ENCODE data around the gene NPY. TPM values are rescaled to one million over a fixed set of nuclear protein-coding genes. Genes with fewer than 3 reads are reported as not detected.

The NPY gene
- total and polyA plus RNA-seq, 2 of the 8 experiments (the other 6 are each of a cell fraction or from before 2014, with no cell fraction given) = 1.2 to 1.7 TPM

- no peaks in the 10 kb centered on the region for H4K20me1 ChIP-seq (replicated peaks in 1 of 2; ENCODE audit: control insufficient read depth in 1 of 2, insufficient read depth in 2 of 2, low read length in 2 of 2)
- no peak for FAIRE-seq
- H3K18ac ChIP-seq (ENCODE audit: extremely low read depth, low read length) = no peak overlapping the region
- H3K23ac ChIP-seq (ENCODE audit: insufficient read length) = no peak overlapping the region
- H3K36me3 ChIP-seq (ENCODE audit: control insufficient read depth in 2 of 4, insufficient read depth in 4 of 4, low read length in 3 of 4) = no peaks in the 10 kb centered on the region
- POLR2A ChIA-PET (ENCODE audit: partially characterized antibody) = interaction anchor here (2.6 kb wide), 1 partner anchor 96 kb away, joined by 9 read pairs; no protein-coding TSS in a partner anchor
- H2BK5ac ChIP-seq (ENCODE audit: low read depth, low read length) = no peak overlapping the region
- H3K4me2 ChIP-seq (ENCODE audit: insufficient read depth in 1 of 2, low read depth in 2 of 2, low read length in 2 of 2) = no peak overlapping the region
- H3K27me3 ChIP-seq (replicated peaks in 1 of 4; ENCODE audit: control insufficient read depth in 3 of 4, extremely low read depth in 1 of 4, insufficient read depth in 3 of 4, low read length in 3 of 4) = no peaks in the 10 kb centered on the region
- no peak overlapping the region for H2BK20ac ChIP-seq (ENCODE audit: low read length)
- H3K4me1 ChIP-seq (replicated peaks in 1 of 4; ENCODE audit: control insufficient read depth in 3 of 4, insufficient read depth in 4 of 4, low read length in 3 of 4) = peaks cover 0 to 6% (median 2%) of the 10 kb centered on the region in 4 experiments; a peak in 2 of 7 replicates
- no peaks in the 10 kb centered on the region for H3K23me2 ChIP-seq (ENCODE audit: low read depth, low read length)
- H3K27ac ChIP-seq (ENCODE audit: low read depth, low read length) = no peak overlapping the region
- no peak overlapping the region for H2BK120ac ChIP-seq (replicated peaks; ENCODE audit: low read depth, low read length)
- H4K8ac ChIP-seq (ENCODE audit: extremely low read depth, insufficient read depth, low read length) = no peak overlapping the region
- H3K14ac ChIP-seq (ENCODE audit: insufficient read length) = no peak overlapping the region
- no peak overlapping the region for H3K4me3 ChIP-seq (ENCODE audit: extremely low read depth in 1 of 4, insufficient read depth in 2 of 4, low read depth in 3 of 4, low read length in 4 of 4)
- TF ChIP-seq SP2 (IDR thresholded peaks at IDR 0.05; ENCODE audit: low read length) (no peak), SIRT6 (IDR thresholded peaks at IDR 0.05; ENCODE audit: low read length) (no peak), TAF1 (IDR thresholded peaks at IDR 0.05; ENCODE audit: low read depth, low read length) (no peak), RBBP5 (IDR thresholded peaks at IDR 0.05; ENCODE audit: borderline replicate concordance, low read depth, low read length) (no peak), ATF3 (IDR thresholded peaks at IDR 0.05; ENCODE audit: insufficient read depth, low read depth, low read length) (no peak), MAFK (IDR thresholded peaks at IDR 0.05; ENCODE audit: low read depth, low read length) (no peak), CHD1 (IDR thresholded peaks at IDR 0.05; ENCODE audit: low read depth, low read length) (no peak)
- H2AFZ ChIP-seq (ENCODE audit: low read length) = no peak overlapping the region
- no peak overlapping the region for H4K5ac ChIP-seq (ENCODE audit: insufficient read length, low read depth, low read length)
- no peak overlapping the region for H2AK5ac ChIP-seq (ENCODE audit: low read depth, low read length)
- H3K4ac ChIP-seq (replicated peaks; ENCODE audit: insufficient read length, low read depth, low read length) = no peak overlapping the region
- DNase-seq (ENCODE audit: low read depth in 1 of 2, low spot score in 2 of 2) = no peak
- H3K79me2 ChIP-seq (ENCODE audit: control insufficient read depth in 1 of 2, insufficient read depth in 2 of 2, low read length in 2 of 2) = no peaks in the 10 kb centered on the region
- H2BK15ac ChIP-seq (ENCODE audit: low read length) = no peak overlapping the region
- H3K9me3 ChIP-seq (ENCODE audit: insufficient read depth in 2 of 2, low read depth in 1 of 2, low read length in 1 of 2) = no peaks in the 10 kb centered on the region
- H3K79me1 ChIP-seq (ENCODE audit: low read depth, low read length) = no peaks in the 10 kb centered on the region
- WGBS, 2 experiments (ENCODE audit: extremely low coverage in 1 of 2, insufficient coverage in 1 of 2, insufficient read length in 1 of 2, insufficient replicate concordance in 2 of 2, low coverage in 1 of 2, low lambda C conversion rate in 2 of 2, missing lambda C conversion rate in 1 of 2) = 59% methylated on average over 3 of the region's 3 CpGs; no CpG with 5 or more reads in 1 of the 2 experiments
- H3K9ac ChIP-seq (replicated peaks in 1 of 4; ENCODE audit: extremely low read depth in 1 of 4, low read depth in 3 of 4, low read length in 3 of 4) = no peak overlapping the region
- H4K91ac ChIP-seq (replicated peaks; ENCODE audit: insufficient read length, low read length) = no peak overlapping the region
- CTCF ChIA-PET (ENCODE audit: partially characterized antibody) = interaction anchor here (1.0 to 1.7 kb wide), 3 partner anchors 264 to 352 kb away, joined by 4 to 5 read pairs (median 4); no protein-coding TSS in a partner anchor
- no peak overlapping the region for H2BK12ac ChIP-seq (ENCODE audit: low read depth, low read length)
- H3K56ac ChIP-seq (replicated peaks; ENCODE audit: insufficient read length, low read depth, low read length) = no peak overlapping the region
Measured at GRCh38 chr7:24313777-24314176, 29.8 kb downstream of the NPY start.

Measured in H1 (cell line).